Glutamatergic neuron (in vitro differentiated cells): ENCODE data around the gene CFAP61. TPM values are rescaled to one million over a fixed set of nuclear protein-coding genes. Genes with fewer than 3 reads are reported as not detected.
"Not testable (repeated sequence)": the region's sequence is repeated elsewhere in the genome, so short reads cannot be mapped to it uniquely, and the experiment has no call there.

Experiments used
- DNase-seq: peaks from one replicate; pipeline ENCODE4 v3.0.0; 2022
- H3K27ac Mint-ChIP-seq: one replicate; pipeline ENCODE4 v1.8.0; 2020; ENCODE audit warnings: mild to moderate bottlenecking, mixed read lengths, inconsistent platforms; ENCODE audit not compliant: unreplicated experiment
- H3K27me3 Mint-ChIP-seq: one replicate; pipeline ENCODE4 v1.8.0; 2020; ENCODE audit warnings: mild to moderate bottlenecking, moderate library complexity, mixed read lengths, inconsistent platforms; ENCODE audit not compliant: unreplicated experiment
- H3K36me3 Mint-ChIP-seq: one replicate; pipeline ENCODE4 v1.8.0; 2020; ENCODE audit warnings: mild to moderate bottlenecking, mixed read lengths, inconsistent platforms; ENCODE audit not compliant: unreplicated experiment
- H3K4me1 Mint-ChIP-seq: one replicate; pipeline ENCODE4 v1.8.0; 2020; ENCODE audit warnings: mild to moderate bottlenecking, low read depth, mixed read lengths, inconsistent platforms; ENCODE audit not compliant: unreplicated experiment
- H3K4me3 Mint-ChIP-seq: one replicate; pipeline ENCODE4 v1.8.0; 2020; ENCODE audit warnings: mild to moderate bottlenecking, mixed read lengths, inconsistent platforms; ENCODE audit not compliant: unreplicated experiment
- H3K9me3 Mint-ChIP-seq: one replicate; pipeline ENCODE4 v1.8.0; 2020; ENCODE audit warnings: mild to moderate bottlenecking, moderate library complexity, mixed read lengths, inconsistent platforms; ENCODE audit not compliant: unreplicated experiment
- long read RNA-seq: library from polyadenylated mRNA; unstranded; transcript quantifications from one replicate; pipeline ENCODE4 v2.0.0, GENCODE V29; 2020; ENCODE audit not compliant: unreplicated experiment
- total RNA-seq: library from RNA; stranded (reverse); fragmentation: NEBNext Ultra II Directional; extraction: Animal tissue kit (Norgen Biotek cat#: 25700); gene quantifications from one replicate; pipeline ENCODE4 v1.2.1, GENCODE V29; 2021; ENCODE audit not compliant: unreplicated experiment
- TF ChIP-seq, protein P1 (sequence below): fragments of 200-600 bp; sonication (generic); IDR thresholded peaks from one replicate; pipeline ENCODE4 v1.5.0; 2021; ENCODE audit not compliant: partially characterized antibody, unreplicated experiment

CFAP61 gene, protein sequence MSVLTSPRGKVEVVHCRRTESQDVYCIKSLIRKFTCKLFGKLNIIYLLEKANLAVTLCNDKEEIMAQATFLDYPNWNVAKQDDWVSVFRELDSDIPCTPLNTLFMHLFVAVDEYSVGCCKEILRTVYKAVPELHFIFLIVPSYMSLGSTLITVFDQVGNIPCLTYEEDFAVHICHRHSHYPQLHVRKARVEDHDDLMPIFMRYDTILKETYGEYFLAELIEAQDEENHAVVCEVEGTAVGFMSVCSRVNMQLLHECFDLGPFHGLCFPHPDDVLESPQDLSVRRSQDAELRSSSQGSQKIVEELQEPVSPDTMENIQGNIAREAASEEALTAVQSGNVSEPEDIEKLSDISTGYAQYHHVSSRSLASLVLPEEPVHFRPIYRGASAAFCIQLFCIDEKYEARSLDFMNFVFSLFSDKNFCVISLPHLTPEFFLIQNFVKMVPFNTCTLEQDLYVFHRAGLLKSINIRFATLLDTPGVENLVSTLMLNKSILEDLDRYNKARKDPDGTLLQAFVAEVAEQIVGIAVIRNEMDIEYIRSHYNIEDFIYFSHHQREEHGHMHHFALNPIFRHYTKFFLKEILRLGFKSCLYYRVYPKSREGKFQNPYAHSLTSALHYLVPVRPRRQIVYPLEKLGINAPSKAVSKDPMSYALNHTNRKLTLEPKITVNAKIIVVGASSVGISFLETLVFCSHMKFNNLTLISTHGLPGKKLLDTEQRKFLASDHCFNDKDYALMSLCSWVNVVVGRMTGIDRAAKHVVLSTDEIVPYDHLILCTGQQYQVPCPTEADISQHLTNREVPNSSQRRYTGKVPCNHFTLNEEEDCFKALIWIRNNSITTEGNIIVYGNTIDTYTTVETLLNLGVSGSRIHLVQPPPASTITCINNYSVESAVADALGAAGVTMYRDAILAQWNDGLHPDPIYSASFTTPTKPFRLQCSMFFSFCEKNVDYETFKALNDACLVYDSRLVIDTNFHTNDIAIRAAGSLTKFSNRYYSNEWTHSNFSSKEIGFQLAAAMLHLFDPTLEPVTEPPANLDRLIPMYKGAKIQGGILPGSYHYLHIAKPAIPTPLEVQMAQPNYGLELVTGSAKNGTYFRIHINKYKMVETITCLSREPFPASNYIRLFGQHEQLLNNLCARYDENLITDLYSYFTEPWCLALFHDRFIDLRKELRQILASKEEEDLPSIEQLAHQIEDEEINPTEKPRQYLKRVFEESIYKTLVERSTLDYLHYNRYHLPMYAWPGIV
- 5.0 TPM for total RNA-seq
- long read RNA-seq, partial matches to known transcripts = 1 of 2 reads
- long read RNA-seq, other reads (novel, unspliced or antisense) = 1 of 2 reads

DNA sequence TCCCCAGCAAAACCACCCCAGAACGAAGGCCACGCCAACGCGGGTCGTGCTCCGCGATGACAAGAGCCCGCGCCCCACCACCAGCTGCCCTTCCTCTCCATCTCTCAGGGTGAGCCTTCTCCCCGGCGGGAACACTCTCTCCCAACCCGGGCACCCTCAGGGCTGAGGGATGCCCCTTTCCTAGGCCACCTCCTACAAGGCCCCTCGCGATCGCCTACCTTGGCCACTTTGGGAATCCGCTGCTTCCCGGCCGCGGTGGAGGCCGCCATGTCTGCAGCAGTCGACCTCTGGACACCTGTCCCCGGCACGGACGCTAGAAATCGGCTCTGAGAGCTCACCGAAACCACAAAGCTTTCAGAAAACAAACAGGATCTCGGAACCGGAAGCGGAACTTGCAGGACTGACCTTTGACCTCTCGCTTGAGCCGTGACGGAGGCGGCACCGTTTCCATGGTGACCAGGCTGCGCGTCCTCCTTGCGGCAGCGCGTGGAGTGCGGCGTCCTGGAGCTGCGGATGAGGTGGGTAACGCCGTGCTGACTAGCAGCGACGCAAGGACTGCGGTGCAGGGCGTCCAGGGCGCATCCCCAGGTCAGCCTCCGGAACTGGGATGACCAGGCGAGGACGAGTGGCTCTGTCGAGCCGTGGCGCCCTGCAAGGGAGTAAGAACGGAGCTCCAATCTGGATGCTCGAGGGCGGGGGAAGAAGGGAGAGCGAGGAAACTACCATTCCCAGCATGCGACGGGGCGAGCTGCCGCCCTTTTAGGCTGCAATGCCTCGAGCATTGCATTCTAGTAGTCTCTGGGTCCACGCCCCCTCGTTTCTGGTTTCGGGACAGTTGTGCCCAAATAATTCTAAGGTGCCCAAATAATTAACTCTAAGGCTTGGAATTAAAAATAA, at the start of gene CFAP61, which contains the start of gene CRNKL1:
Gene CFAP61, plus strand, starts transcription at position 459 of the 897 bp plus-strand sequence. CDS start 4,122 bp downstream, outside the sequence.
Gene CRNKL1, minus strand, starts transcription at position 393 of the 897 bp plus-strand sequence. Its CDS starts 124 bp downstream, at position 269.
- peak; percentile 98 for DNase-seq
- Mint-ChIP-seq H3K9me3 (peaks cover 6% of the 10 kb centered on the region), H3K36me3 (no peaks in the 10 kb centered on the region), H3K27ac (peak within 1 kb of the TSS; percentile 95), H3K4me1 (peaks cover 11% of the 10 kb centered on the region), H3K27me3 (peaks cover 7% of the 10 kb centered on the region), H3K4me3 (peak within 1 kb of the TSS; percentile 100)
- TF ChIP-seq, protein P1, sequence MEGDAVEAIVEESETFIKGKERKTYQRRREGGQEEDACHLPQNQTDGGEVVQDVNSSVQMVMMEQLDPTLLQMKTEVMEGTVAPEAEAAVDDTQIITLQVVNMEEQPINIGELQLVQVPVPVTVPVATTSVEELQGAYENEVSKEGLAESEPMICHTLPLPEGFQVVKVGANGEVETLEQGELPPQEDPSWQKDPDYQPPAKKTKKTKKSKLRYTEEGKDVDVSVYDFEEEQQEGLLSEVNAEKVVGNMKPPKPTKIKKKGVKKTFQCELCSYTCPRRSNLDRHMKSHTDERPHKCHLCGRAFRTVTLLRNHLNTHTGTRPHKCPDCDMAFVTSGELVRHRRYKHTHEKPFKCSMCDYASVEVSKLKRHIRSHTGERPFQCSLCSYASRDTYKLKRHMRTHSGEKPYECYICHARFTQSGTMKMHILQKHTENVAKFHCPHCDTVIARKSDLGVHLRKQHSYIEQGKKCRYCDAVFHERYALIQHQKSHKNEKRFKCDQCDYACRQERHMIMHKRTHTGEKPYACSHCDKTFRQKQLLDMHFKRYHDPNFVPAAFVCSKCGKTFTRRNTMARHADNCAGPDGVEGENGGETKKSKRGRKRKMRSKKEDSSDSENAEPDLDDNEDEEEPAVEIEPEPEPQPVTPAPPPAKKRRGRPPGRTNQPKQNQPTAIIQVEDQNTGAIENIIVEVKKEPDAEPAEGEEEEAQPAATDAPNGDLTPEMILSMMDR = no peak

DNA sequence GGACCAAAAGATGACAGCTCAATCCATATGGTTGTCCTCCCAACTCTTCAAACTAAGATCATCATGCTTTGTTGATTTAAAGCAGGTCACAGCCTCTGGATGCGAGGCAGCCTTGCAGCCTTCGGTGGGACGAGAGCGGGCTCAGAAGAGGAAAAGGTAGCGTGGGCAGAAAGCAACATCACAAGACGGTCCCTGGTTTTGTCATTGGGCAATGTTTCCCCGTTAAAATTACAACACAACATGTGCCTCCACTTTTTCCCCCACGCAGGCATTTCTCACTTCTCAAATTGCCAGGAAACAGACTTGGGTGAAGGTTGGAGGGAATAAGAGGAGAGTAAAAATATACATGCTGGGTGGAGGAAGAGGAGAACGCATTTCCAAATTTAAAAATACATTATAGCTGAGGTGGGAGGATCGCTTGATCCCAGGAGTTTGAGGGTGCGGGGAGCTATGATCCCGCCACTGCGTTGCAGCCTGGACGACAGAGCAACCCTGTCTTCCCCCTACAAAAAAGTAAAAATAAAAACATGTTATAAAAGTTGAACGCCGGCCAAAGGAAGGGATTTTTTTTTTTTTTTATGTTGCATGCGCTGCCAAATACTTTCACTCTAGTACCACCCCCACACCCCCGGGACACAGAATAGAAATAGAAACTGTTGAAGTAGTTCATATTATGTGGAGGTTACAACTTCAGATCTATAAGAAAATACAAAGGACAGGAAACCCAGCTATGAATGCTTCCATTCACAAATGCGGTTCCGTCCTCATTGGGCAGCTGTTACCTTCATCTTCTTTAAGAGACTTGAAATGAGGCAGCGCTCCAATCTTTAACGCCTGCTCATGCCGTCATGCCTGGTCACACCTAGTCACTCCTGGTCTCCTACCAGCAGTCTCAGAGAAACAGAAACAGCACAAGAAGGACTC, 49.0 kb upstream of the CFAP61 start:
- Mint-ChIP-seq H3K27me3 (peaks cover 2% of the 10 kb centered on the region), H3K4me3 (no peak overlapping the region), H3K4me1 (no peaks in the 10 kb centered on the region), H3K36me3 (no peaks in the 10 kb centered on the region), H3K9me3 (peaks cover 5% of the 10 kb centered on the region), H3K27ac (no peak overlapping the region)
- DNase-seq = no peak
- TF ChIP-seq, protein P1 = no peak

DNA sequence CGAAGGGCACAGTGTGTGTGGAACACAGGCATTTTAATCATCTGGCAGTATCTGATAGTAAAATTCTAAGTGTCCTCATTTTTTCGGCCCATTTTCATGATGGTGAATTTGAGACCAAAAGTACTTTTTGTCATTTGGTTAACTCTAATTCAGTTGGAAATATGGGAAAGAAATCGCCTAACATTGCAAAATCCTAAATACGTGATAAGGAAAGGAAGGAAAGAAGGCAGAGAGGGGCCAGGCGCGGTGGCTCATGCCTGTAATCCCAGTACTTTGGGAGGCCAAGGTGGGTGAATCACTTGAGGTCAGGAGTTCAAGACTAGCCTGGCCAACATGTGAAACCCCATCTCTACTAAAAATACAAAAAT, 48.4 kb upstream of the CFAP61 start:
- H3K36me3 Mint-ChIP-seq, H3K4me1 Mint-ChIP-seq, H3K9me3 Mint-ChIP-seq, H3K4me3 Mint-ChIP-seq, DNase-seq, H3K27me3 Mint-ChIP-seq: not testable (repeated sequence)
- peak overlapping the region; percentile 70 for H3K27ac Mint-ChIP-seq

DNA sequence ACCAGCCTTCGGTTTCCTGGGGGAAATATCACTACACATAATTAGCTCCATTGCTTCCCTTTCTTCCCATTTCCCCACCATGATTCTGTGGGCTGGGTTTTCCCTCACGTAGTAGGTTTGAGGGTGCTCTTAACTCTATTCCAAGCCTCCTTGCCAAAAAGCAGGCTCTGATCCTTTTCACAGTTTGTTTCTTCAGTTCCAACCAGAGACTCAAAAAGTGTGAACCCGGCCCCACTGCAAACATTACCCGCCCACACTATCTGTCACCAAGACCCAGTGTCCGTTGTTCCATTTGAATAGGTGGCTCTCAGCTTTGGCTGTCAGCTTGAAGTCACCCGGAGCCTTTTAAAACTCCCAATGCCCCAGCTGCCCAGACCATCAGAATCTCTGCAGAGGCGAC, 47.0 kb upstream of the CFAP61 start:
- H3K4me3 Mint-ChIP-seq = no peak overlapping the region
- peaks cover 3% of the 10 kb centered on the region for H3K9me3 Mint-ChIP-seq
- H3K36me3 Mint-ChIP-seq = no peaks in the 10 kb centered on the region
- DNase-seq = no peak
- peaks cover 2% of the 10 kb centered on the region for H3K27me3 Mint-ChIP-seq
- TF ChIP-seq, protein P1 = no peak
- peaks cover 4% of the 10 kb centered on the region for H3K4me1 Mint-ChIP-seq
- no peak overlapping the region for H3K27ac Mint-ChIP-seq
